Measurements from ENCODE around the gene DCAF4. TPM values are rescaled to one million over a fixed set of nuclear protein-coding genes. Genes with fewer than 3 reads are reported as not detected.
A peak's percentile ranks its signal among the peaks of the same experiment; 100 is the strongest.

Gene DCAF4
- total RNA-seq, 4 donors from 2014 or later, result 15.7 to 50.1 (median 16.4) TPM

DNA sequence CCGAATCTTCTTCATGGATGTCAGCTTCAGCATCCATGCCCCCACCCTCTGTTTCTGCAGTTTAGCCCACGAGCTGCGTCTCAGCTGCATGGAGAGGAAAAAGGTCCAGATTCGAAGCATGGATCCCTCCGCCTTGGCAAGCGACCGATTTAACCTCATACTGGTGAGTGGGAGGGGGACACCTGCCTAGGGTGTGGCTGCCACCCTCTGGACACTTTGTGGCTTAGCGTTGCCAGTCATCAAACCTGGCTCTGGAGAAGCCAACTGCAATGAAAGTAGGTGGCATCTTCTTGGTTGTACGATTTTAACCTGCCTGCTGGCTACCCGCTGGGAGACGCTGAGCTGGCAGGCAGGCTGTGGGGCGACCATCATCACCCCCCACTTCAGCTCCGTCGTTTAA lies 16.7 kb downstream of the DCAF4 start:
- ATAC-seq (ENCODE audit: low FRiP score) (no peak), DNase-seq (ENCODE audit: low spot score) (no peak)
- TF ChIP-seq, protein P1, sequence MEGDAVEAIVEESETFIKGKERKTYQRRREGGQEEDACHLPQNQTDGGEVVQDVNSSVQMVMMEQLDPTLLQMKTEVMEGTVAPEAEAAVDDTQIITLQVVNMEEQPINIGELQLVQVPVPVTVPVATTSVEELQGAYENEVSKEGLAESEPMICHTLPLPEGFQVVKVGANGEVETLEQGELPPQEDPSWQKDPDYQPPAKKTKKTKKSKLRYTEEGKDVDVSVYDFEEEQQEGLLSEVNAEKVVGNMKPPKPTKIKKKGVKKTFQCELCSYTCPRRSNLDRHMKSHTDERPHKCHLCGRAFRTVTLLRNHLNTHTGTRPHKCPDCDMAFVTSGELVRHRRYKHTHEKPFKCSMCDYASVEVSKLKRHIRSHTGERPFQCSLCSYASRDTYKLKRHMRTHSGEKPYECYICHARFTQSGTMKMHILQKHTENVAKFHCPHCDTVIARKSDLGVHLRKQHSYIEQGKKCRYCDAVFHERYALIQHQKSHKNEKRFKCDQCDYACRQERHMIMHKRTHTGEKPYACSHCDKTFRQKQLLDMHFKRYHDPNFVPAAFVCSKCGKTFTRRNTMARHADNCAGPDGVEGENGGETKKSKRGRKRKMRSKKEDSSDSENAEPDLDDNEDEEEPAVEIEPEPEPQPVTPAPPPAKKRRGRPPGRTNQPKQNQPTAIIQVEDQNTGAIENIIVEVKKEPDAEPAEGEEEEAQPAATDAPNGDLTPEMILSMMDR (IDR thresholded peaks at IDR 0.05), result no peak

DNA sequence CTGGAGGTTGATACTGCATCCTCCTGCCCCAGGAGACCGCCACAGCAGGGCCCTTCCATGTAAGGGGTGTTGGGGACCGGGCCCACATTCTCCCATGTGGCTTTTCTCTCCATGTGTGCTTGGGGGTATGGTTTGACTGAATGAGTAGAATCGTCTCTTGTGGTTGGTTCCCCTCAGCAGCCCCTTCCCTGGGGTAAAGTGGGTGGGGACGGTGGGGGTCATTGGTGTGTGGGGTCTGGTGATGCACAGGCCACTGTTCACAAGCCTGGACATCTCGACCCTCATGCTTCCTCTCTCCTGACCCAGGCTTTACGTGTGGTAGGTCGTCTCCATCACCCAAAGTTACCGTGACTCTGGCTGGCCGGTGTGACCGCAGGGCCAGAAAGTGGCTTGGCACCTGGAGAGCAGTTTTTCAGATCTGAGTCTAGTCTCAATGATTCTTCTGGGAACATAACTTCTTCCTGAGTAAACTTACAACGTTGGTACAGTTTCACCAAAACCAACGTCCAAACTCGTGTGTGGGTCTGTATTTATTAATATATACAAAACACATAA lies 17.7 kb downstream of the DCAF4 start:
- no peak for ATAC-seq (ENCODE audit: low FRiP score)
- TF ChIP-seq, protein P1 (IDR thresholded peaks at IDR 0.05), result no peak
- no peak for DNase-seq (ENCODE audit: low spot score)

DNA sequence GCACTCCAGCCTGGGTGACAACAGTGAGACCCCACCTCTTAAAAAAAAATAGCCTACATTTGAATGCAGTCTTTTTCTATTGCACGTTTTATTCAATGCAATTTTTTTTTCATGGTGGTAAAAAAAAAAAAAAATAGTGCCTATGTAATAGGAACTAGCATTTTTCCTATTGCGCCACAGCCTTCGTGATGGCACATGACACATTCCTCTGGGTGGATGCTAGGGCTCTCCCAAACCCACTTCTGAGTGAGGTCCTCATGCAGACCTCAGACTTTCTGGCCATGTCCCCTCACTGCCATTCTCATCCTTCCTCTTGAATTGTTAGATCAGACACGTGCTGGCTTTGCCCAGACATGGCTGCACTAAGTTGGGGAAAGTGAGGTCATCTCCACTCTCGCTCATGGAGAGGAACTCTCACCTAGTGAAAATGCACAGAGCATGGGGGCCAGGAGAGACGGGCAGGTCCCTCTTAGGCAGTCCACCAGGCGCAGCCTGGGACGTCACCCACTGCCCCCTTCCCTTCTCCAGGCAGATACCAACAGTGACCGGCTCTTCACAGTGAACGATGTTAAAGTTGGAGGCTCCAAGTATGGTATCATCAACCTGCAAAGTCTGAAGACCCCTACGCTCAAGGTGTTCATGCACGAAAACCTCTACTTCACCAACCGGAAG lies 19.2 kb downstream of the DCAF4 start:
- ATAC-seq (ENCODE audit: low FRiP score) (no peak), DNase-seq (ENCODE audit: low spot score) (no peak)
- TF ChIP-seq, protein P1 (IDR thresholded peaks at IDR 0.05), result no peak

DNA sequence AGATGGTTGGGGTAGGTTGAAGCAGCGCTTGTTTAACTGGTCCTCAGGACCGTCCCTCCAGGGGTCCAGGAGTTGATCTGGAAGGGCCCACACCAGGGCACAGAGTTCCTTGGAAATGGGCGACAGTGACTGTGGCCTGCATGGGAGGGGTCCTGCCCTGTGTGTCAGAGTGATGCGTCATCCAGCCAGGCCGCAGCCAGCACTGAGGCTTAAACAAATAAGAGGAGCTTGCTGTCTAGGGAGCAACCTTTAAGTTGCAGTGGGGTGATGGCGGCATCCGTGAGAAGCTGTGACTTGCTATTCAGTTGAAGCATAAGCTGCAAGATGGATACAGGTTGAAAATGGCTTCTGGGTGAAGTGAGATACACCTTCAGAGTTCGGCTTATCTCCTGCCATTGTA lies 20.2 kb downstream of the DCAF4 start:
- ATAC-seq (ENCODE audit: low FRiP score) (no peak), DNase-seq (ENCODE audit: low spot score) (no peak)
- TF ChIP-seq, protein P1 (IDR thresholded peaks at IDR 0.05), result no peak

DNA sequence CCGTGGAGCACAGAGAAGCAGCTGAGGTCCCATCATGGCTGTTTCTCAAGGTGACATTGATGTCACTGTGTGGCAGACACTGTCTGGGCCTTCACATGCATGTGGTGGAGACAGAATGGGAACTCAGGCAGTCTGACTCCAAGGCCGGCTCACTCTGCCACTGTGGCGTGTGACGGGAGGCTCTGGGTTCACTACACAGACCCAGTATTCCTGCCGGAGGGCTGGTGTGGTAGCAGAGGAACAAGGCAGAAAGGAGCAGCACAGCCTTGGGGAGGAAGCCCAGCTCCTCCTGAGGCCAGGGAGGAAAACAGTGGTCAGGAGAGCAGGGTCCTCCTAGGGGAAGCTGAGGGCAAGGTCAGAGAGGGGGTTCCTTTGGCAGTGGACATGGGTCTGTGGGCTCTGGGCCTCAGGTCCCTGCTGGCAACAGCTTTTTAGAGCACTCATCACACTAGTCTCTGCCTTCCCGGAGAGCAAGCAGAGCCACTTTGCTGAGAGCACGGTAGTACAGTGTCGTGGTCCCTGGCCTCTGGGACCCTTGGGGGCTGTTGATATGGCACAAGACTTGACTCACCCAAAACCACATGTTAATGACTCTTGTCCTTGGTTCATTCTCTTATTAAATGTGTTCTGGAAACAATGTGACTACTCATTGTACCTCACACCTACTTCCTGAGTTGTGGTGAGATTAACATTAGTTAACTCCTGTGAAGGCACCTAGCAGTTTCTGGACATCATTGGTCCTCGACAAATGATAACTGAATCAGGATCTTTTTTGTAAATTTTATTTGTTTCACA lies 21.3 kb downstream of the DCAF4 start:
- TF ChIP-seq, protein P1 (IDR thresholded peaks at IDR 0.05), result no peak
- no peak for ATAC-seq (ENCODE audit: low FRiP score)
- no peak for DNase-seq (ENCODE audit: low spot score)

DNA sequence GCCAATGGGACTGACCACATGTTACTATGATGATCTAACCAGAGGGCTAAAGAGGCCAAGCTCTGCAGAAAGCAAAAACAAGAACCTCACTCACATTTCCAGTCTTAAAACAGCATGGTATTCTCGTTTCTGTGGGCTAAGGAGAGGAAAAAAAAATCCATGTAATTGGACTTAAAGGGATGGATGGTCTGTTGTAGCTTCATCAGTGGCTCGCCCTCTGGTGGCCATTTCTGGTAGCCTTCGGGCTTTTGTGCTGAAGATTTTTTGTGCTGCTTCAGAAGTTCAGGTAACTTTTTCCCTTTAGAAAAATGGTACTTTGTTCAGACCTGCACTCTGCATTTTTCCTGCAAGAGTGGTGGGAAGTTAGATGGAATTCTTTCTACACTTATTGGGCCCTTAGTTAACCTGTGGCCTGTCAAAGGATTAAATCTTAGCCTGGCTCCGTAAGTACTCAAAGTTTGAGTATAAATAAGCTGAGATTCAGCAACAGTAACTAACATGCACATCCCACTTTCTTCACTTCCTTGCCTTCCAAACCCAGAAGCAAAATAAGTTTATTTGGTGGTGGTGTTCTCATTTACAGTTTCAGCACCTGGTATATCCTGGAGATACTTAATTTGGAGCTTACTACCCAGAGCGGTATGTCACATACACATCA lies 22.3 kb downstream of the DCAF4 start:
- peak; percentile 91 for DNase-seq (ENCODE audit: low spot score)
- no peak for ATAC-seq (ENCODE audit: low FRiP score)
- TF ChIP-seq, protein P1 (IDR thresholded peaks at IDR 0.05), result peak in 1 of 3 donors; percentile 30
